Astrocyte (in vitro differentiated cells and primary cell): ENCODE results near the gene NKAIN2.

Experiments
- CTCF ChIP-seq: IDR thresholded peaks from 2 replicates; pipeline ENCODE4 v1.5.1; 2011; ENCODE audit warnings: low read depth, mild to moderate bottlenecking, inconsistent platforms, low read length, moderate library complexity; ENCODE audit not compliant: insufficient read depth
- EZH2 ChIP-seq: IDR thresholded peaks from 2 replicates; pipeline ENCODE4 v1.6.1; 2012; ENCODE audit warnings: mild to moderate bottlenecking, low read length, inconsistent platforms; ENCODE audit not compliant: insufficient read depth

DNA sequence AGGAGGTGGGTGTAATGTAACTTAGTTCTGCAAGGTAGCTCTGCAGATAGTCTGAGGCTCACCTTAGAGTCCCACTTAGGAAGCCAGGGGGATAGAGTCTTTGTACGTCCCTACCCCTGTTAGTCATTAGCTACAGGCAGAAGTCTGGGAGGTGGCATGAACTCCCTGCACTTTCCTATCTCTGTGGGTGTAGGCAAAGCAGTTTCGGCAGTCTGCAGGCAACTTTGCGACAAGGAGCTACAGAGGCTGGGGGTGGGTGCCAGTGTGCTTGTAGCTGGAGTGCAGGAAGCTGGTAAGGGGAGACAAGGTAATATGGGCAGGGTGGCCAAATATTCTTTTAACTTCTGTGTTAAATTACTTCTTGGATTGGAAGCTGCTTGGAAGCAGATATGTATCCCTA lies 45.7 kb downstream of the NKAIN2 start:
- TF ChIP-seq EZH2 (no peak), CTCF (no peak)
